Iris pigment epithelial cell (primary cell): ENCODE results near the gene ZBTB20.

Experiments
- DNase-seq: peaks from one replicate; pipeline ENCODE4 v3.0.0-alpha.2; 2011; ENCODE audit warnings: low read depth

ZBTB20 gene

DNA sequence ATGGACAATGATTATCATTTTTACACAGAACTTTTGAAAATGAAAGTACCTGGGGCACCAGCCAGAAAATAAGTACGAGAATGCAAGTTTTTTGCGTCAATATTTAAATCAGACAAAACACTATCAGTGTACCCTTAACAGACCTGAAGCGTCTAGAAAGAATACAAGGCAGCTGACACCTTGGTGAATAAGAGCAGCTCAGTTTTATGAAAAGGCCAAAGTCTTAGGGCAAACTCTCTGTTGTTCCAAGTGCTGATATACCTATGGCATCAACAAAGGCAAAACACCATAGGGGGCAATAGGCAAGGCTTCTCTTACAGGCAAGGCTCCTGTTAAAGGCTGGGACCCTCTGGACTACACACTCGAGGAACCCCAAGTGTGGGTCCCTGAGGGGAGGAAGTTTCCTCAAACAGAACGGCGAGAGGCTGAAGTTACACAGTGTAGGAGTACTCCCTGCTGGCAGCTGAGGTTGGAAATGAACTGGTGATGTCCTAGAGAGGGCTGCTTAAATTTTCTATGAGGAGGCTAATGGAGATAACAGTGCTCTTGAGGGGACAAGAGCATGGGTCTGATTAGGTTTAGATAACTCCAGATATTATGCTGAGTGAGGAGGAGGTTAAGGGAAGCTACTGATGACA is 562.2 kb downstream of the ZBTB20 start:
- no peak for DNase-seq

DNA sequence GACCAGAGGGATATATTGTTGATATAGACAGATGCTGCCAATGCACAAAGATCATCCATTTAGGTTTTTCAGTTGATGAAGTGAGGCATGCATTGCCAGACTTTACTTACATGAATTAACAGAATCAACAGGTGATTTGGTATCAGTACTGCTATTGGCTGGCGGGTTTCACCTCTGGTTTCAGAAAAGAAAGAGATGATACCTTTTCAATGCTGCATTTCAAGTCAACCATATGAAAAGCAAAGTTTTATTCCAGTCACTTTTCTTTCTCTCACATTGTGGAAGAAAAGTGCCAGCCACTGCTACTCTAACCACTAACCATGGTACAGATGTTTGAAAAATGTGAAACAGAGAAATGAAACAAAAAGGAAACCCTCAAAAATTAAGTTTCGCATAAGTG is 564.2 kb downstream of the ZBTB20 start:
- no peak for DNase-seq

DNA sequence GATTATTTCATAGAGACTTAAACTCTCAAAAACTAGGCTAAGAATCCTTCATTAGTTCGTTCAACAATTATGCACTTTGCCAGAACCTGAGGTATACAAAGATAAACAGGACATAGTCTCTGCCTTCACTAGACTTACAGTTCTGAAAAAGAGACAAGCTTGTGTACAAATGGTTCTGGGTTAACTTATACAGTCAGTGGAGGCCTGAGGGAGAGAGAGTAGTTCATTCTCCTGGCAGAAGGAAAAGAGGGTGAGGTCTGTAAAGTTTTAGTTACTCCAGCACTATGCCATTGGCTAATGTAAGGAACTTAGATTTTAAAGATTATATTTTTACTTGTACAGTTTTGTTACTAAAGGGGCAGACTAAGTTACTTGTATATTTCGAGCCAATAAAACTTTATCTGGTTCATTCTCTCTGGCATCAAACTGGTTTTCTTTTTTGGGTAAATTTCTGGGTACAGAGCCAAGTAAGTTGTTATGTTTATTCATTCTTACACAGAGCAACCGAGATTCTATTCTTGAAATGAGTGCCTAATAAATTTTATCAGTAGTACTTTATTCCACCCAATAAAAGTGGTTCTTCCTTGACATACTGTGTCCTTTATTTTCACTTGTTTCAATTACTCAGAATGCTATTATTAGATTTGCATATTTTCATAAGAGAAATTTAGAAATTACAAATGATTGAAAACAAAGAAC is 574.6 kb downstream of the ZBTB20 start:
- no peak for DNase-seq

DNA sequence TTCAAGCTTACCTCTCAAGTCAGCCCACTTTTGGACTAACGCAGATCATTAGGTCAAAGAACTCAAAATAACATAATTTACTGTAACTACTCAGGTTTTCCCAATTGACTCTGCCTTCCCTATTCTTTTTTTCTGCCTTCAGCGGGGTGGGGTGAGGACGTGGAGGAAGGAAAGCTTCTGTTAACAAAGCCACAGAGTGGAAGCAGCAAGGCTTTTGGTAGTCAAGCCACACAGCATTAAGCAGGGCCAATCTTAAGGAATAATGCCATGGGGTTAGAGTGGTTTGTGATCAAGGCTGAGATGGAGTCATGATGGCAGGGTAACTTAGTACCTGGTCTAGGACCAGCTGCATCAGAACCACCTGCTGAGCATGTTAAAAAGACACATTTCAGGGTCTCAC is 575.7 kb downstream of the ZBTB20 start:
- no peak for DNase-seq

DNA sequence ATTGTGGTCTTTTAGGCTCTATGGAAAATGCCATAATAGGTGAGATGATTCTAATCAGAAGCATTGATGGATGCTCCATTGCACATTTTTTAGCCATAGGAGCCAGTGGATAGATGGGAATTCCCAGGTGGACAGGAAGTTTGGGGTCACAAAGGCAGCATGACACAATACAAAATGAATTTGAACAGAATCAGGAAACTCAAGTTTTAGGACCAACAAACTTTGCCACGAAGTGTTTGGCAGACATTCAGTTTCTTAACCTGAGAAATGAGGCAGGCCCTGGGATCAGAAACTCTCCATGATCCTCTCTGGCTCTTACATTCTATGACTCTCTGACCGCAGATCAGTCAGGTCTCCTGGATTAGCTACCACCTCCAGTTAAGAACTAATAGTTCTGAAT is 577.9 kb downstream of the ZBTB20 start:
- peak; percentile 49 for DNase-seq

- no peak for DNase-seq
These were observed 579.3 kb downstream of the ZBTB20 start for GRCh38 chr3:114567771-114568170.

DNA sequence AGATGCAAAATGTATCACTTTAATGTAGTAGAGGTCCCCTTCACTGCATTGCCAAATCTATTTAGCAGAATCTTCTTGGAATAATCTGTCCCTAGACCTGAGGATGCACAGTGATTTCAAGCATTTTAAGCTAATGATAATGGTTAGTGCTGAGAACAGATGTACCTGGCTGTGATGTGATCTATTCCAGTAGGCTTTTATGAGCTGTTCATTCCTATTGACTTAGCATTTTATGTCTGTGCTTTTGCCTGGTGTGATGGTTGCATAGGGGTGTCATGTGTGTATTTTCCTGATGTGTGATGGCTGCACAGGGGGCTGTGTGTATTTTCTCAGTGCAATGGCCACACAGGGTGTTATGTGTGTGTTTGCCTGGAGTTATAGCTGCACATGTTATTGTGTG is 580.3 kb downstream of the ZBTB20 start:
- DNase-seq = no peak

GRCh38 chr3:114566162-114566755 is 580.8 kb downstream of the ZBTB20 start:
- DNase-seq = peak; percentile 20

DNA sequence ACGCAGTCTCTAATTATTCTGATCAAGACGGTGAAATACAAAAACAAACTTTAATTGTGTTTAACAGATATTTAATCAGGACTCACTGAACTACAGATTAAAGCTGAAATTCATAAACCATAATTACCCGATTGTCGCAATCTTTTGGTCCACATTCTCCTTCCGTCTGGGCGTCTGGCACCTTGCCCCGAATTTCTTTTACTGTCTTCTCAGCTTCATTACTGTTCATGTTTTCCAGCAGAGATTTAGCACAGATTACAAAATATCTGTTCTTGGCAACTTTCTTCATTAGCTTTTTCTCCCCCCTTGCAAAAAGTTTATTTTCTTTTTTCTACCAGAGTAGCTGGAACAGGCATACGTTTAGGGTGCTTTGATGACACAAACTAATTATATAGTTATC is 581.9 kb downstream of the ZBTB20 start:
- DNase-seq = no peak

- DNase-seq = no peak
These were observed 583.4 kb downstream of the ZBTB20 start for GRCh38 chr3:114563720-114564119.

- DNase-seq = no peak
These were observed 584.5 kb downstream of the ZBTB20 start for GRCh38 chr3:114562557-114562956.

- peak; percentile 63 for DNase-seq
These were observed 588.8 kb downstream of the ZBTB20 start for GRCh38 chr3:114558271-114558670.

DNA sequence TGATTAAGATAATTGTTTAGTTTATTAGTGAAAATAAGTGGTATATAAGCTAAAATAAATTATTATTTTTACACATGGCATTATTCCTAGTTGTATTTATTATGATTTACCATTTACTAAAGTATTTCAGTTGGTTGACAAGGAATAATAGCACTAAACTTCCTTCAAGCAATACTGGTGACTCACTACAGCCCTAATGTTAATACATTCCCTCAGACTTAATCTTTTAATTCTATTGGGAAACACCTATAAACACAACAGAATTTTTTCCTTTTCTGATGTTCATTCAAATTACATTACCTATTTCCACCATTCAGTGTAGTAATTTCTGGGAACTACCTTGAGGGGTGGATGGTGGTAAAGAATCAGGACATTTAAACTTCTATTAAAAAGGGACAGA is 589.3 kb downstream of the ZBTB20 start:
- DNase-seq = peak; percentile 65

DNA sequence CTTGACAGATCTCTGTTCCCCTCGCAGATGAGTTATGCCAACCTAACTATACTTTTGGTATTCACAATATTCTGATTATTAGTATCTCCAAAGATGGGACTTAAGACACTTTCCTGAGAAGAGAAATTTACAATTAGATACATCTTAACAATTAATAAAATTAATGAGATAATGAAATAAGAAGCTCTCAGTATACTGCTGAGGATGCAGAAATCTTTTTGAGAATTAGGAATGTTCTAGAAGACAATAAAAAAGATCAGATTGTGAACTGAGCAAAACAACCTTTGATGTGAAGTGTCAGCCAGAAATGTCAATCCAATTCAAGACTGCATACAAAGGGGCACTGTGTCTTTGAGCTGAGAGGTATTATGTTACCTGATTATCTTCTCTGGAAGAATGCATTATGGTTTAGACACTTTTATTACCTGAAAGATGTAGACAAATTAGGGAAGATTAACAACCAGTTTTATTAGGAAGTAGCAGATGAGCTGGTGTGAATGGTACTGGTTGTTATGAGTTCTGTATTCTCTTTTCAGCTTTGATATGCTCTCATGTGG is 590.4 kb downstream of the ZBTB20 start:
- DNase-seq = no peak

DNA sequence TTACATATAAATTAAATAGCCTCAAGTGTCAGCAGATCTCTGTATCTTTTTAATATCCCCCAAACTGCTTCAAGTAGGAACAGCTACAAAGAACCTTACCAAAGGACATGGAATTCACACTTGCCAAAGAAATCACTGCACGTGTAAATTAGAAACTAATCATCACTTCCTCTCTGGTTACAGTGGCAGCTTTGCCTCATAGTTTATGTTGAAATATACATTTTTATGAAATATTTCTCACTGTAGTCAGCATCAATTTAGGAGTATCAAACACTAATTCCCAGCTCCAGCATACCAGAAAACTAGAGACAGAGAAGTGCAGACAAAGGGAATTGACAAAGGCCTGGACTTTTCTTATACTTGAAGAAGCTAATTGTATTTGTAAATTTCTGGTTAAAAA is 592.4 kb downstream of the ZBTB20 start:
- DNase-seq = peak; percentile 41

- DNase-seq = no peak
These were observed 593.0 kb downstream of the ZBTB20 start for GRCh38 chr3:114553949-114554593.

DNA sequence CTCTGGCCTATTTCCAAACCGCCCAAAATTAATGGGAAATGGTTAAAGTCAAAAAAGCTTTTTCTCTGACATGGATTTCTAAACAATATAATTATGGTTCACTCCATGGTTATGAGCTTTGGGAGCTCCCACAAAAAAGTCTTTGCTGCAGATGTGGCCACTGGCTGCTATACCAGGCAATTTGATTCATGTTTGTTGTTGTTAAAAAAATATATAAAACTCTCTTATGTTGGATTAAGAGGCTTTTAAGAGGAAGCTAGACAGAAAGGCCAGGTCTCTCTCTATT is 594.6 kb downstream of the ZBTB20 start:
- no peak for DNase-seq

DNA sequence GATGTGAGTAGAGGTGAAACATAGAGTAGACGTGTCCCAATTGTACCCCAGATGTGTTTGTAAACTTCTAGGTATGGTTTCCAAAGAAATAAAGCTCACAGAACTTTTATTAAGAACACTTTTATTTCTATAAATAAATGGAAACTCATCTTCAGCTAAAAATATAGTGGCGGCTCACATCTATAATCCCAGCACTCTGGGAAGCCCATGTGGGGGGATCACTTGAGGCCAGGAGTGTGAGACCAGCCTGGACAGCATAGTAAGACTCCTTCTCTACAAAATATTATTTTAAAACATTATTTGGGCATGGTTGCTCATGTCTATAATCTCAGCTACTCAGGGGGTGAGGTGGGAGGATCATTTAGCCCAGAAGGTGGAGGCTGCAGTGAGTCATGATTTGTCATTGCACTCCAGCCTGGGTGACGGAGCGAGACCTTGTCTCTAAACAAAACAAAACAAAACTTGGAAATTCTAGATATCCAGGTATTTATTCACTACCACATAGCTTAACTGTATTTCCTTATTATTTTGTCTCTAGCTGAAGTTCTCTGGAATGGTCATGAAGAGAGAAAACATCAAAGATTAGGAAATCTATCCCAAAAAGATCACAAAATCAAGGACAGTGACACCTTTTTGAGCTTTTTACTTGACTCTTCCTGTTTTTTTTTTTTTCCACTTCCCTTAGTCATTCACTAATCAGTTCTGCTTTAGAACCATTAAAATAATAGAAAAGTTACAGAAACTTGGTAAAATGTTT is 595.1 kb downstream of the ZBTB20 start:
- DNase-seq = peak; percentile 81

GRCh38 chr3:114550165-114550564 is 596.9 kb downstream of the ZBTB20 start:
- peak; percentile 96 for DNase-seq

DNA sequence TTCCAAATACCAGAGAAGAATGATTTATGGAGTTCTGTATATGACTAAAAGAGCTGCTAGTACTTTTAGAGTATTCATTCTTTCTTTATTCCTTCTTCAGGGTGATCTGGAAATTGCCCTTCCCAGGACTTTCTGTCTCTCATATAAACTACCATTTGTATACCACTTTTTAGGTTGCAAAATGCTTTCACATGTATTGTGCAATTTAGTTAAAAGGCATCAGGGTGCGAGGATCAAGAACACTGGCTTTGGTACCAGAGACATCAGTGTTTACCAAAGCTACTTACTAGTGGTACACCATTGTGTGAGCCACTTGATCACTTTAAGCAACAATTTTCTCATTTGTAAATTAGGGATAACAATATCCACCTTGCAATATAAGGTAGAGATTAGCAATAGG is 601.9 kb downstream of the ZBTB20 start:
- no peak for DNase-seq

GRCh38 chr3:114542359-114542758 is 604.7 kb downstream of the ZBTB20 start:
- no peak for DNase-seq

GRCh38 chr3:114539525-114539924 is 607.6 kb downstream of the ZBTB20 start:
- DNase-seq = no peak
